Kidney epithelial cell (primary cell): ENCODE measurements around the gene GRPEL2. TPM values are rescaled to one million over a fixed set of nuclear protein-coding genes. Genes with fewer than 3 reads are reported as not detected.

Source experiments
- DNase-seq: peaks from one replicate; pipeline ENCODE4 v3.0.0-alpha.2; 2010; ENCODE audit warnings: low read depth
- H3K27me3 ChIP-seq: 2 replicates; pipeline ENCODE4 v1.6.0; 2011; ENCODE audit warnings: low read length; ENCODE audit not compliant: control insufficient read depth, insufficient read depth
- H3K36me3 ChIP-seq: 2 replicates; pipeline ENCODE4 v1.5.1; 2011; ENCODE audit warnings: low read length; ENCODE audit not compliant: control insufficient read depth, insufficient read depth
- H3K4me3 ChIP-seq: 2 replicates; pipeline ENCODE4 v1.5.1; 2011; ENCODE audit warnings: low read depth, mild to moderate bottlenecking, control low read depth, low read length
- CTCF ChIP-seq: IDR thresholded peaks from 2 replicates; pipeline ENCODE4 v1.5.1; 2011; ENCODE audit warnings: mild to moderate bottlenecking, moderate library complexity, low read length, control low read depth, inconsistent platforms; ENCODE audit not compliant: insufficient read depth, poor library complexity, severe bottlenecking
- total RNA-seq: library from RNA; depleted of rRNA; stranded (reverse); fragments of >200 nt; gene quantifications from 2 replicates; pipeline ENCODE4 v1.2.3, GENCODE V29; 2015

Gene GRPEL2
- total RNA-seq, 1 donor from 2014 or later, result 30.7 TPM

GRCh38 chr5:149314571-149315111, 30.7 kb upstream of the GRPEL2 start:
- no peaks in the 10 kb centered on the region for H3K36me3 ChIP-seq
- DNase-seq, result no peak
- TF ChIP-seq CTCF, result no peak
- no peak overlapping the region for H3K4me3 ChIP-seq
- H3K27me3 ChIP-seq, result no peaks in the 10 kb centered on the region

- no peak for TF ChIP-seq CTCF
- no peak overlapping the region for H3K4me3 ChIP-seq
- no peak for DNase-seq
Measured at GRCh38 chr5:149315753-149316152, 29.5 kb upstream of the GRPEL2 start.

GRCh38 chr5:149317281-149318048, 27.8 kb upstream of the GRPEL2 start:
- DNase-seq, result no peak
- no peaks in the 10 kb centered on the region for H3K27me3 ChIP-seq
- H3K36me3 ChIP-seq, result no peaks in the 10 kb centered on the region
- TF ChIP-seq CTCF, result peak; percentile 62
- H3K4me3 ChIP-seq, result no peak overlapping the region

More at GRCh38 chr5:149315753-149316152, 29.5 kb upstream of the GRPEL2 start:
- no peaks in the 10 kb centered on the region for H3K27me3 ChIP-seq
- no peaks in the 10 kb centered on the region for H3K36me3 ChIP-seq

GRCh38 chr5:149319174-149319573, 26.1 kb upstream of the GRPEL2 start:
- Histone ChIP-seq H3K36me3 (no peaks in the 10 kb centered on the region), H3K4me3 (no peak overlapping the region), H3K27me3 (no peaks in the 10 kb centered on the region)
- no peak for TF ChIP-seq CTCF
- DNase-seq, result no peak

- H3K4me3 ChIP-seq, result no peak overlapping the region
- no peaks in the 10 kb centered on the region for H3K36me3 ChIP-seq
Measured at GRCh38 chr5:149320791-149321330, 24.4 kb upstream of the GRPEL2 start.

More at GRCh38 chr5:149320791-149321330, 24.4 kb upstream of the GRPEL2 start:
- H3K27me3 ChIP-seq, result no peaks in the 10 kb centered on the region
- DNase-seq, result peak; percentile 94
- no peak for TF ChIP-seq CTCF
